GM12872 (cell line): ENCODE measurements around the gene STX11.

Experiments
- TF ChIP-seq, protein P1 (sequence below): IDR thresholded peaks from 3 replicates; pipeline ENCODE4 v1.5.1; 2011; ENCODE audit warnings: low read depth, mild to moderate bottlenecking, low read length, moderate library complexity; ENCODE audit not compliant: insufficient read depth

Gene STX11

DNA sequence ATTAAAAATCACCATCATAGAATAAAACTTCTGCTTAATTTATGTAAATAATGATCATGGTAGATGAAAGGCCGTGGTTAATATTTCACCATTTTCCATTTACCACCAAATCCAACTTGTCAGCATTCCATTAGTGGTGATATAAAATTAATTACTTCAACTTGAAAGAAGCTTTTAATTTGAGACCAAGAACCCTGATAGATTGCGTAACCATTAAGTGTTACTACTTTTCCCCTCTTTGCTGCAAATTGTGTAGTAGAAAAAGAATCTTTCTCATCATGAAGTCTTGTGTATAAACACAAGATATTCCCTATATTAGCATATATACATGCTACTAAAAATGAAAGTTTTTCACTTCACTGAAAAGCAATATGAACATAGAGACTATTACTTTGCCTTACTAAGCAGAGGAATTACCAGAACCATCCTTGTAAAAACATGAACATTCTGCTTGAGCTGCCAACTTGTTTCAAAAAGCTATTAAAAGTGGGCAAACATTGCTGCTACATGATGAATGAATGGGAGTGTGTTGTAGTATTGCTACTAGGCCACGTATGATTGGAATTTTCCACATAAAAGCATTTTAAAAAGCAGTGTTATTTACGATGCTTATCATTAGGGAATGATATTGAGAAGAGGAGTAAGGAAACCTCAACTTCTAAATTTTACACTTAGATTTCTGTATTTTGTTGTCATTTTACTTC, 35.0 kb downstream of the STX11 start:
- TF ChIP-seq, protein P1, sequence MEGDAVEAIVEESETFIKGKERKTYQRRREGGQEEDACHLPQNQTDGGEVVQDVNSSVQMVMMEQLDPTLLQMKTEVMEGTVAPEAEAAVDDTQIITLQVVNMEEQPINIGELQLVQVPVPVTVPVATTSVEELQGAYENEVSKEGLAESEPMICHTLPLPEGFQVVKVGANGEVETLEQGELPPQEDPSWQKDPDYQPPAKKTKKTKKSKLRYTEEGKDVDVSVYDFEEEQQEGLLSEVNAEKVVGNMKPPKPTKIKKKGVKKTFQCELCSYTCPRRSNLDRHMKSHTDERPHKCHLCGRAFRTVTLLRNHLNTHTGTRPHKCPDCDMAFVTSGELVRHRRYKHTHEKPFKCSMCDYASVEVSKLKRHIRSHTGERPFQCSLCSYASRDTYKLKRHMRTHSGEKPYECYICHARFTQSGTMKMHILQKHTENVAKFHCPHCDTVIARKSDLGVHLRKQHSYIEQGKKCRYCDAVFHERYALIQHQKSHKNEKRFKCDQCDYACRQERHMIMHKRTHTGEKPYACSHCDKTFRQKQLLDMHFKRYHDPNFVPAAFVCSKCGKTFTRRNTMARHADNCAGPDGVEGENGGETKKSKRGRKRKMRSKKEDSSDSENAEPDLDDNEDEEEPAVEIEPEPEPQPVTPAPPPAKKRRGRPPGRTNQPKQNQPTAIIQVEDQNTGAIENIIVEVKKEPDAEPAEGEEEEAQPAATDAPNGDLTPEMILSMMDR = no peak

DNA sequence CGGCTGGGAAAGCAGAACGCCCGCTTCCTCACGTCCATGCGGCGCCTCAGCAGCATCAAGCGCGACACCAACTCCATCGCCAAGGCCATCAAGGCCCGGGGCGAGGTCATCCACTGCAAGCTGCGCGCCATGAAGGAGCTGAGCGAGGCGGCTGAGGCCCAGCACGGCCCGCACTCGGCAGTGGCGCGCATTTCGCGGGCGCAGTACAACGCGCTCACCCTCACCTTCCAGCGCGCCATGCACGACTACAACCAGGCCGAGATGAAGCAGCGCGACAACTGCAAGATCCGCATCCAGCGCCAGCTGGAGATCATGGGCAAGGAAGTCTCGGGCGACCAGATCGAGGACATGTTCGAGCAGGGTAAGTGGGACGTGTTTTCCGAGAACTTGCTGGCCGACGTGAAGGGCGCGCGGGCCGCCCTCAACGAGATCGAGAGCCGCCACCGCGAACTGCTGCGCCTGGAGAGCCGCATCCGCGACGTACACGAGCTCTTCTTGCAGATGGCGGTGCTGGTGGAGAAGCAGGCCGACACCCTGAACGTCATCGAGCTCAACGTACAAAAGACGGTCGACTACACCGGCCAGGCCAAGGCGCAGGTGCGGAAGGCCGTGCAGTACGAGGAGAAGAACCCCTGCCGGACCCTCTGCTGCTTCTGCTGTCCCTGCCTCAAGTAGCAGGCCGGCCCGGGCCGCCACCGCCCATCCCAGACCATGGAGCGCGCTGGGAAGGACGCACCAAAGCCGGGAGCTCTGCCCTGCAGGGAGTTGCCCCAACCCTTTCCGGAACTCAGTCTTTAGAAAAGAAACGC, 36.7 kb downstream of the STX11 start:
- TF ChIP-seq, protein P1 = no peak

DNA sequence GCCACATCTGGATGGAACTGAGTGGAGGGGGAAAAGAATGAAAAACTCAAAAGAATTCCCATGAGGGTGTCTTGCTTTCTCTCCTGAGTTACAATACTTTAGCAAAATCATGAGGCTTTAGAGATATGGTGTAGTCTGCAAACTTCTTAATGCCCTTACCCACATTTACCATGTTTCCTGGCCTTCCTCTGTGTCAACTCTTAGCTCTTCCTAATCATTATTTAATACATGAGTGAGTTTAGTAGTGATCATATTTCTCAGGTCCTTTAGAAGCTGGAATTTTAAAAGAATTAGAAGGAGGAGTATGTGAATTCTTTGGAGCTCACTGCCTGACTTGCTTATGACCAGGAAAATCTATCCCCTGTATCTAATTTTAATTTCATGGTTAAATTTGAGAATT, 39.0 kb downstream of the STX11 start:
- TF ChIP-seq, protein P1 = no peak

DNA sequence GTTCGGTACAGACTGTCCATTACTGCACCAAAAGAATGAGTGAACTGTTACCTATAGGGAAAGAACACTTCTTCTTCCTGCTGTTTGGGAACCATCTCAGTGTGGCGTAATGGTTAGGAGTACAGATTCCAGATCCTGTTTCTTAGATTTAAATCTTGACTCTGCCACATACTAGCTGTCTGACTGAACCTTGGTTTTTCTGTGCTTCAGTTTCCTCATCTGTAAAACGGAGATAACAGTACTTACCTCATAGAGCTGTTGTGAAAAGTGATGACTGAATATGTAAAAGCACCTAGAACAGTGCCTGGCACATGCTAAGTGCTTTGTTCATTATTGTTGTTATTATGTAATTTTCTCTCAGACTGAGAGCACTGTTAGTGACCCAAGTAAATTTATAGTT, 39.8 kb downstream of the STX11 start:
- TF ChIP-seq, protein P1 = no peak

DNA sequence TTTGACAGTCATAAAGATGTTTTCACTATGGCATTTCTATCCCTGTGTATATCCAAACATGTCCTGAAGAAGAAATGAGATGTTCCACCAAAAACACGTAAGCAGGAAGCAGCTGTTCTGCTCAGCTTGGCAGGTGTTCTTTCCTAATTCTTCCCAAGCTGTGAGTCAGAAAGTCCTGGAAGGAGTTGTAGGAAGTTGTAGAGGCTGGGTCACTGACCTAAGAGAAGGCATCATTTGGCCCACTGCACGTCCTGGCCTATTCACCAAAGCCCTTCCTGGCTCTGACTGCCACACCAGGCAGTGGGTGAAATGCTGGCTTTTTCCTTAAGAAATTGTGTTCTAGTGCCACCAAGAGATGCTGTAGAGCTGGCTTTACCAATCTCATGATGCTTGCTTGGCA, 40.3 kb downstream of the STX11 start:
- TF ChIP-seq, protein P1 = no peak

DNA sequence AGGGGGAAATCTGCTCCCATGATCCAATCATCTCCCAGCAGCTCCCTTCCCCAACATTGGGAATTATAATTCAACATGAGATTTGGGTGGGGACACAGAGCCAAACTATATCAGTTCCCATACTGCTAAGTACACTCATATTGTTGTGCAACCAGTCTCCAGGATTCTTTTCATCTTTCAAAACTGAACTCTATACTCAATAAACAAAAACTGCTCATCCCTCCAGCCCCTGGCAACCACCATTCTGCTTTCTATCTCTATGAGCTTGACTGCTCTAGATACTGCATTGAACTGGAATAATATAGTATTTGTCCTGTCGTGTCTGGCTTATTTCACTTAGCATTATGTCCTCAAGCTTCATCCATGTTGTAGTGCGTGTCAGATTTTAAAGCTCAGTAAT, 42.9 kb downstream of the STX11 start:
- TF ChIP-seq, protein P1 = no peak

DNA sequence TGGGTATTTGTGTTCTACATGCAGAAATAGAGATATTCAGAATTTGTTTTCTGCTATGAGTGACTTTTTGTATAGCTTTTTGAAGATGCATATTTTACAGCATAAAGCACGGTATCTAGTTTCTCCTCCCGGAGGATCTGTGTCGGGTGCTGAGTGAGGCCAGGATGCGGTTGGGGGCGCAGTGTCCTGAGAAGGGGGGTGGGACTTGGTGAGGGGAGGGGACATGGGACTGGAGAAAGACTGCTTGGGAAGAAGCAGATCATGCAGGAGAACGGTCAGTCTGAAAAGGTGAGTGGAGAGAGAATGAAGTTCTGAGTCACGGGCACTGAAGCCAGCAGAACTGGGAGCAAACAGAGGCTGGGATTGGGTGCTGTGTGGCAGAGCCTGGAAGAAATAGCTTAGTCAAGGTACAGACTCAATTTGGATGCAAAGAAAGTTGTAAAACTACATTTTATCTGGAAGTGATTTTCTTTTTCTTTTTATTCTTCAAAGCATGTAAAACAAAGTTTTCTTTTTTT, 44.0 kb downstream of the STX11 start:
- TF ChIP-seq, protein P1 = no peak
